Fibroblast of mammary gland (primary cell): Measurements from ENCODE around the gene ADAM22.
"Not testable (repeated sequence)": the region's sequence is repeated elsewhere in the genome, so short reads cannot be mapped to it uniquely, and the experiment has no call there.

Experiments used
- DNase-seq: peaks from one replicate; pipeline ENCODE4 v3.0.0-alpha.2; 2010; ENCODE audit warnings: low read depth
- H3K4me3 ChIP-seq: 2 replicates; pipeline ENCODE4 v1.5.1; 2011; ENCODE audit warnings: low read depth, mild to moderate bottlenecking, low read length, moderate library complexity; ENCODE audit not compliant: control insufficient read depth
- TF ChIP-seq, protein P1 (sequence below): conservative IDR thresholded peaks from 2 replicates; pipeline ENCODE4 v1.5.1; 2011; ENCODE audit warnings: low read depth, low read length, inconsistent platforms; ENCODE audit not compliant: control insufficient read depth, insufficient read depth

ADAM22 gene

GRCh38 chr7:88147949-88148348 lies 213.9 kb downstream of the ADAM22 start:
- DNase-seq, result no peak
- TF ChIP-seq, protein P1, sequence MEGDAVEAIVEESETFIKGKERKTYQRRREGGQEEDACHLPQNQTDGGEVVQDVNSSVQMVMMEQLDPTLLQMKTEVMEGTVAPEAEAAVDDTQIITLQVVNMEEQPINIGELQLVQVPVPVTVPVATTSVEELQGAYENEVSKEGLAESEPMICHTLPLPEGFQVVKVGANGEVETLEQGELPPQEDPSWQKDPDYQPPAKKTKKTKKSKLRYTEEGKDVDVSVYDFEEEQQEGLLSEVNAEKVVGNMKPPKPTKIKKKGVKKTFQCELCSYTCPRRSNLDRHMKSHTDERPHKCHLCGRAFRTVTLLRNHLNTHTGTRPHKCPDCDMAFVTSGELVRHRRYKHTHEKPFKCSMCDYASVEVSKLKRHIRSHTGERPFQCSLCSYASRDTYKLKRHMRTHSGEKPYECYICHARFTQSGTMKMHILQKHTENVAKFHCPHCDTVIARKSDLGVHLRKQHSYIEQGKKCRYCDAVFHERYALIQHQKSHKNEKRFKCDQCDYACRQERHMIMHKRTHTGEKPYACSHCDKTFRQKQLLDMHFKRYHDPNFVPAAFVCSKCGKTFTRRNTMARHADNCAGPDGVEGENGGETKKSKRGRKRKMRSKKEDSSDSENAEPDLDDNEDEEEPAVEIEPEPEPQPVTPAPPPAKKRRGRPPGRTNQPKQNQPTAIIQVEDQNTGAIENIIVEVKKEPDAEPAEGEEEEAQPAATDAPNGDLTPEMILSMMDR, result no peak
- H3K4me3 ChIP-seq, result no peak overlapping the region

DNA sequence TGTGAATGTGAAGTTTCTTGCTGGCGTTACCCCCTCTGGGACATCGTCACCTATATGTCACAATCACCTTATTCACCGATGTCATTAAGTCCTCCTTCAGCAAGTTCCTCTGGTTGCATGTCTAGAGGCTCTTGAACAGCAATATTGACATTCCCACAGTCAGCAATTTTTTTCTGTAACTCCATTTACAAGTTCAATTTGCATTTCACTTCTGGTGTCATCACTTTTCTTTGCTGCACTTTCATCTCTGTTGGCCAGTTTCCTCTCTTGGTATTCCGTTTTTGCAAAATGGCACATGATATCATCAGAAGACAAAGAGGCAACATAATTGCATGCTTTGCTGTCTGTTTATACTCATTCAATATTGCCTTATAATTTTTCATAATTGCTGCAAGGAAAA lies 216.0 kb downstream of the ADAM22 start:
- no peak overlapping the region for H3K4me3 ChIP-seq
- no peak for DNase-seq
- TF ChIP-seq, protein P1, result no peak

- H3K4me3 ChIP-seq, result no peak overlapping the region
- TF ChIP-seq, protein P1, result no peak
- DNase-seq, result no peak
These were observed 217.2 kb downstream of the ADAM22 start for GRCh38 chr7:88151119-88151790.

DNA sequence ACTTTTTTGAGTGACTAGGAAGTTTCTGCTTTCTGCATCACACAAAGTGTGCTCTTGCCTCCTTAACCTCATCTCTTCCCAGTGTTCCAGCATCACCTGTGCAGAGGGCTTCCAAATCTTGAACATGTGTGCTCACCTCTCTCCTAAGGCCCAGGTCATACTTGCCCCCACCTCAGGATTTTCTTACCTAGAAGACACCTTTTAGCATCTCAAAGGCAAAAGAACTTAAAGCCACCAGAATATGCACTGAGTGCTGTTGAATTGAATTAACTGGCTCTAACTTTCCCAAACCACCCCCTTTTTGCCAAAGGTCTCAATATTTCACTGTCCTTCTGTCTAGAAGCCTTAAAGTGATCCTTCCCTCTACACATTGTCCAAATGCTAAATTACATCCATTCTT lies 219.3 kb downstream of the ADAM22 start:
- TF ChIP-seq, protein P1, result no peak
- no peak for DNase-seq
- no peak overlapping the region for H3K4me3 ChIP-seq

DNA sequence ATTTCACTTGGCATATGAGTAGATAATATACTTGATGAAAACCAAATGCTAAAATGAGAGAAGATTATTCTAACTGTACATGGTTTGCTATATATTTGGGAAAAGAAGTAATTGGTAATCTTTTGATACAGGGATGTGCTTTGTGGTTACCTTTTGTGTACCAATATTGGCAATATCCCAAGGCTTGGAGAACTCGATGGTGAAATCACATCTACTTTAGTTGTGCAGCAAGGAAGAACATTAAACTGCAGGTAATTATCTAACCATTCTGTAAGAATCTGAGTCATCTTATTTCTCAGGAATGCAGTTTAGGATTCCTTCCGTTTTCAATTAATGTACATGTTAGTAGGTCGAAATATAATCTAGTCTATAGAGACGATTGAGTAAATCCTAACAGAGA lies 221.7 kb downstream of the ADAM22 start:
- no peak overlapping the region for H3K4me3 ChIP-seq
- DNase-seq, result no peak
- TF ChIP-seq, protein P1, result no peak

GRCh38 chr7:88156356-88156755 lies 222.3 kb downstream of the ADAM22 start:
- DNase-seq, result no peak
- TF ChIP-seq, protein P1, result no peak
- no peak overlapping the region for H3K4me3 ChIP-seq

- DNase-seq, result not testable (repeated sequence)
These were observed 225.7 kb downstream of the ADAM22 start for GRCh38 chr7:88159741-88160140.

More at GRCh38 chr7:88159741-88160140, 225.7 kb downstream of the ADAM22 start:
- H3K4me3 ChIP-seq, result not testable (repeated sequence)
